ENCODE data around the gene ITGA6.

DNA sequence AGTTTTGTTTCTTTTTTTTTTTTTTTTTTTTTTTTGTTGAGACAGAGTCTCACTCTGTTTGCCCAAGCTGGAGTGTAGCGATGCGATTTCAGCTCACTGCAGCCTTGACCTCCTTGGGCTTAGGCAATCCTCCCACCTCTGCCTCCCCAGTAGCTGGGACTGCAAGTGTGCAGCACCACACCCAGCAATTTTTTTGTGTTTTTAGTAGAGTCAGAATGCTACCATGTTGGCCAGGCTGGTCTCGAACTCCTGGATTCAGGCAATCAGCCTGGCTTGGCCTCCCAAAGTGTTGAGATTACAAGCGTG lies 8.2 kb downstream of the ITGA6 start:
- TF ChIP-seq POLR2A (IDR thresholded peaks at IDR 0.05; ENCODE audit: low read depth, low read length) (no peak), POLR2AphosphoS5 (IDR thresholded peaks at IDR 0.05; ENCODE audit: low read depth, low read length) (no peak)
